Cardiac muscle cell (in vitro differentiated cells and primary cell): ENCODE data around the gene MKS1. TPM values are rescaled to one million over a fixed set of nuclear protein-coding genes. Genes with fewer than 3 reads are reported as not detected.

Experiments used
- DNase-seq, 2 donors: peaks; one replicate each; pipeline versions ENCODE4 v3.0.0 to v3.0.0-alpha.2; 2010 to 2017; ENCODE audit warnings: low read depth in 1 of 2, low spot score in 1 of 2
- H3K27ac ChIP-seq: fragments of 200-600 bp; sonication (generic); 2 replicates; pipeline ENCODE4 v1.5.1; 2016
- H3K27me3 ChIP-seq: fragments of 200-600 bp; sonication (generic); 2 replicates; pipeline ENCODE4 v1.6.0; 2016; ENCODE audit warnings: control low read depth
- H3K36me3 ChIP-seq: fragments of 200-600 bp; sonication (generic); 2 replicates; pipeline ENCODE4 v1.5.1; 2016; ENCODE audit warnings: control low read depth
- H3K4me1 ChIP-seq: fragments of 200-600 bp; sonication (generic); 2 replicates; pipeline ENCODE4 v1.8.1; 2017; ENCODE audit warnings: low read depth, mild to moderate bottlenecking, mixed run types
- H3K4me3 ChIP-seq: fragments of 200-600 bp; sonication (generic); 2 replicates; pipeline ENCODE4 v1.5.1; 2016; ENCODE audit warnings: mild to moderate bottlenecking
- H3K9me3 ChIP-seq: fragments of 200-600 bp; sonication (generic); 2 replicates; pipeline ENCODE4 v1.5.1; 2017; ENCODE audit warnings: low read depth, mild to moderate bottlenecking, control low read depth
- CTCF ChIP-seq: IDR thresholded peaks from 2 replicates; pipeline ENCODE4 v1.5.1; 2012; ENCODE audit warnings: low read depth, mild to moderate bottlenecking, low read length
- polyA plus RNA-seq: library from polyadenylated mRNA; unstranded; fragments of >200 nt; fragmentation: Nextera tagmentation; extraction: Ambion mirVana; gene quantifications from 2 replicates; pipeline ENCODE4 v1.2.1, GENCODE V29; 2016
- total RNA-seq: library from RNA; depleted of rRNA; stranded (reverse); fragments of >200 nt; gene quantifications from 2 replicates; pipeline ENCODE4 v1.2.3, GENCODE V29; 2016

MKS1 gene
- total and polyA plus RNA-seq, 2 experiments from 2014 or later: 28.6 to 29.7 TPM

- H3K9me3 ChIP-seq: no peaks in the 10 kb centered on the region
- peak in 1 of 2 donors; percentile 55 for DNase-seq
- H3K4me1 ChIP-seq: no peaks in the 10 kb centered on the region
- H3K36me3 ChIP-seq: no peaks in the 10 kb centered on the region
- peaks cover 28% of the 10 kb centered on the region for H3K27me3 ChIP-seq
- no peak for TF ChIP-seq CTCF
- H3K27ac ChIP-seq: no peak overlapping the region
- H3K4me3 ChIP-seq: no peak overlapping the region
Measured at GRCh38 chr17:58224315-58224714, 5.3 kb upstream of the MKS1 start.

GRCh38 chr17:58219789-58220183, 731 bp upstream of the MKS1 start:
- no peaks in the 10 kb centered on the region for H3K4me1 ChIP-seq
- H3K36me3 ChIP-seq: peaks cover 12% of the 10 kb centered on the region
- H3K9me3 ChIP-seq: no peaks in the 10 kb centered on the region
- H3K27me3 ChIP-seq: peaks cover 19% of the 10 kb centered on the region
- H3K4me3 ChIP-seq: no peak overlapping the region
- no peak for TF ChIP-seq CTCF
- no peak for DNase-seq
- H3K27ac ChIP-seq: no peak overlapping the region

GRCh38 chr17:58217766-58218165, 1.3 kb downstream of the MKS1 start:
- TF ChIP-seq CTCF: no peak
- Histone ChIP-seq H3K36me3 (peaks cover 17% of the 10 kb centered on the region), H3K4me1 (no peaks in the 10 kb centered on the region), H3K27me3 (peaks cover 13% of the 10 kb centered on the region), H3K4me3 (no peak overlapping the region), H3K27ac (no peak overlapping the region), H3K9me3 (no peaks in the 10 kb centered on the region)
- DNase-seq: peak in 1 of 2 donors; percentile 21

GRCh38 chr17:58215685-58216084, 3.4 kb downstream of the MKS1 start:
- Histone ChIP-seq H3K36me3 (peaks cover 25% of the 10 kb centered on the region), H3K9me3 (no peaks in the 10 kb centered on the region), H3K4me1 (no peaks in the 10 kb centered on the region), H3K27ac (no peak overlapping the region), H3K4me3 (no peak overlapping the region), H3K27me3 (no peaks in the 10 kb centered on the region)
- TF ChIP-seq CTCF: no peak
- DNase-seq: no peak

GRCh38 chr17:58210922-58211321, 8.1 kb downstream of the MKS1 start:
- TF ChIP-seq CTCF: no peak
- Histone ChIP-seq H3K36me3 (peaks cover 27% of the 10 kb centered on the region), H3K27ac (no peak overlapping the region), H3K4me1 (no peaks in the 10 kb centered on the region), H3K4me3 (no peak overlapping the region), H3K27me3 (no peaks in the 10 kb centered on the region), H3K9me3 (no peaks in the 10 kb centered on the region)
- DNase-seq: no peak

- TF ChIP-seq CTCF: no peak
- H3K36me3 ChIP-seq: peaks cover 20% of the 10 kb centered on the region
- no peak for DNase-seq
- no peak overlapping the region for H3K4me3 ChIP-seq
- H3K4me1 ChIP-seq: no peaks in the 10 kb centered on the region
- no peaks in the 10 kb centered on the region for H3K27me3 ChIP-seq
- H3K9me3 ChIP-seq: no peaks in the 10 kb centered on the region
- H3K27ac ChIP-seq: no peak overlapping the region
Measured at GRCh38 chr17:58208344-58208743, 10.7 kb downstream of the MKS1 start.
